ENCODE data around the gene PHC3.

DNA sequence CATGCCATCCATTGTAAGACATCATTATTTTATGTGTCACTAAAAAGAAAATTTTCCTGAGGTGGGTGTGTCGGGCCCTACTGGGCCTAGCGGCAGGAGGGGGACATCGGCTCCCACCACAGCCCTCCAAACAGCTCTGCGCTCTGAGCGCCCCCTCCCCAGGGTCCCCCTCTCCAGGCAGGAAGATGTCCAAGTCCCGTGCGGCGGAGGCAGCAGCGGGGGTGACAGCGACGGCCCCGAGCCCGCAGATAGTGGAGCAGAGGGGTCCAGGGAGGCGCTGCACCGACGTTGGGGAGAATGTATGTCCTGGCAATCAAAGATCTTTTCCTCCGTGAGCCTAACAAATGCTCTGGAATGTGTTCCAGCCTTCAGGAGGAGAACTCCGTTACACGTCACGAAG, 119.5 kb downstream of the PHC3 start:
- no peak for TF ChIP-seq POLR2A (IDR thresholded peaks at IDR 0.05)
- TF ChIP-seq, protein P1, sequence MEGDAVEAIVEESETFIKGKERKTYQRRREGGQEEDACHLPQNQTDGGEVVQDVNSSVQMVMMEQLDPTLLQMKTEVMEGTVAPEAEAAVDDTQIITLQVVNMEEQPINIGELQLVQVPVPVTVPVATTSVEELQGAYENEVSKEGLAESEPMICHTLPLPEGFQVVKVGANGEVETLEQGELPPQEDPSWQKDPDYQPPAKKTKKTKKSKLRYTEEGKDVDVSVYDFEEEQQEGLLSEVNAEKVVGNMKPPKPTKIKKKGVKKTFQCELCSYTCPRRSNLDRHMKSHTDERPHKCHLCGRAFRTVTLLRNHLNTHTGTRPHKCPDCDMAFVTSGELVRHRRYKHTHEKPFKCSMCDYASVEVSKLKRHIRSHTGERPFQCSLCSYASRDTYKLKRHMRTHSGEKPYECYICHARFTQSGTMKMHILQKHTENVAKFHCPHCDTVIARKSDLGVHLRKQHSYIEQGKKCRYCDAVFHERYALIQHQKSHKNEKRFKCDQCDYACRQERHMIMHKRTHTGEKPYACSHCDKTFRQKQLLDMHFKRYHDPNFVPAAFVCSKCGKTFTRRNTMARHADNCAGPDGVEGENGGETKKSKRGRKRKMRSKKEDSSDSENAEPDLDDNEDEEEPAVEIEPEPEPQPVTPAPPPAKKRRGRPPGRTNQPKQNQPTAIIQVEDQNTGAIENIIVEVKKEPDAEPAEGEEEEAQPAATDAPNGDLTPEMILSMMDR (IDR thresholded peaks at IDR 0.05) = no peak
